ENCODE data around the gene PANK4.
"Not testable (repeated sequence)": the region's sequence is repeated elsewhere in the genome, so short reads cannot be mapped to it uniquely, and the experiment has no call there.

The PANK4 gene

DNA sequence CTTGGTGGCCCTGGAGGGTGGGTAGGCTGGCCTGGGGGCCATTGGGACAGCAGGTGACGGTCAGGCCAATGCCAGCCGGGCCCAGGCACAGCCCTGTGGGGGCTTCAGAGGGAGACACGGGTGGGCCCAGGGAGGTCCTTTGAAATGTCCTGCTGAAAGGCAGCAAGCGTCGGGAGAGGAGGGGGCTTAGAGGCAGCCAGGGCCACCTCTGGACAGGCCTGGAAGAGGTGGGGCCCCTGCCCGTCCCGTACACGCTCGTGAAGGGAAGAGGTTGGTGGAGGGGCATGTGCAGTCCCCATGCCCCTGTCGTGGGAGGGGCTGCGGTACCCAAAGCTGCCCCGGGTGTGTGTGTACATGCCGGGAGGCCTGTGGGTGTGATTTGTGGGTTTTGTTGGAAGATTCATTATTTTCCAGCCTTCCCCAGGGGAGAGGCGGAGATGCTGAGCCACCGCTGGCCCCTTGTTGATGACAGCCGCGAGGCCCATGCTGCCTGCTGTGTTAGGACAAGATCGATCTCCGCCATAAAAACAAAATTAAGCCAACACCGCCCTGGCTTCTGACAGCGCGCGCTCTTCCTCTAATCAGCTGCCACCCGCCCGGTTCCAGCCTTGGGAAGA is 53.7 kb downstream of the PANK4 start:
- no peak overlapping the region for H3K4me3 ChIP-seq (ENCODE audit: low read length)
- no peak for DNase-seq (ENCODE audit: low read depth, low spot score)

- no peak overlapping the region for H3K4me3 ChIP-seq (ENCODE audit: low read length)
- DNase-seq (ENCODE audit: low read depth, low spot score) = no peak
Observed at GRCh38 chr1:2472109-2472508, 54.3 kb downstream of the PANK4 start.

DNA sequence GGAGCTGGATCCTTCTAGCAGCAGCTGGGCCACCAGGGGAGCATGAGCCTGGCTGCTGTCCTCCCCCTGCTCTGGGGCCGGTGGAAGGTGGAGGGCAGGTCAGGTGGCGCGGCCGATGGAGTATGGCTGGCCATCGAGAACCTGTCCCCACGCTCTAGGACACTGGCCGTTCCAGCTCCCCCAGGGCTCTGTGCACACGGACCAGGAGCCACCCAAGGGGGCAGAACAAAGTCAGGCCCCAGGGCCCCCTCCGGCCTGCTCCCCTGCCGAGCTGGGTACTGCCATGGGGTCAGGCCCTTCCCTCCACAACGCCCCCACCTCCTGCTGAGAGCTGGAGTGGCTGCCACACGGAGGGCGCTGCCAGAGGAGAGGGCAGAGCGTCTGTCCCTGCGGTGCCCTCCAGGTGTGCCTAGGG is 54.8 kb downstream of the PANK4 start:
- no peak overlapping the region for H3K4me3 ChIP-seq (ENCODE audit: low read length)
- DNase-seq (ENCODE audit: low read depth, low spot score) = no peak

DNA sequence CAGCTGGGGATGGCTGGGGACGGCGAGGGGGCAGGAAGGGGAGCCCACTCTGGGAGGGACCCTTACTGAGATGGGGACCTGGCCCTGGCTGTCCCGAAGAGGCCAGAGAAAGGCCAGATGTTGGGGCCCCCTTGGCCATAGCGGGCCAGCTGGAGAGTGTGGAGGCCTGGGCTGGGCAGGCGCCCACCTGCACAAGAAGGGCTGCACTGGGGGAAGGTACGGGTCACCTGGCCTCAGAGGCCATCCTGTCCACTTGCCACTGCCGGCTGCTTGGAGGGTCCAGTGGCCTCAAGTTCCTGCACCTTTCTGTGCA is 55.3 kb downstream of the PANK4 start:
- H3K4me3 ChIP-seq (ENCODE audit: low read length) = no peak overlapping the region

DNA sequence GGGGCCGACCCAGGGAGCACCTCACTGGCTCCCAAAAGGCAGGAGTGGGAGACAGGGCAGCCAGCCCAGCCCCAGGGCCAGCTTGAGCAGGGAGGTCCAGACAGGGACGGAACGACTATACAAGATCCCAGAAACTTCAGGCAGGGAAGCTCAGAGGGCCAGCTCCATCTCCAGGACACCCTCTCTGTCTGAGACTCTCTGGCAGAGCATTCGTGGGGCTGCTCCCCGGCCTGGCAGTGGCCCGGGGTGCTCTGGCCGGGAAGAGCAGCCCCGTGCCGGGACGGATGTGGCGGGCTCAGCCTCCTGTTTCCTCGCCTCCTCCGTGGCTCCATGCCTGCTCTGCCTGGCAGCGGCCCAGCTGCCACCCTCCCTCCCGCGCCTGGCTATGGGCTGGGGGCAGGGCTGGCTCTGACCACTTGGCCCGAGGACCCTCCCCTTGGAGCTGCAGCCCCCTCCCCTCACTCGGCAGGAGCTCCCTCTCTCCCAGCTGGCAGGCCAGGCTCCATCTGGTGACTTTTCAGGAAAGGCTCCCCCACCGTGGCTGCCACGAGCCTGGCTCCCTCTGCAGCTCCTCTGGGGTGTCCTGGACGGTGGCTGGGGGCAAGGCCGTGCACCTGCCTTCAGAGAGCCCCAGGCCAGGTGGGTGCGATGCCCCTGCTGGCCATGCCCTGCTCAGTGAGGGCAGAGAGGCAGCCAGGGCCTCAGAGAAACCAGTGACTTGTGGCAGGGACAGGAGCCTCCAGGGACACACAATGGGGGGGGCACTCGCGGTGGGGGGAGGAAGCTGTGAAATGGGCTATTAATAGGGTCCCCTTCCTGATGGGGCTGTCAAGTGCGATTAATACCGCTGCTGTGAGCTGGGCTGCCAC is 55.9 kb downstream of the PANK4 start:
- no peak for DNase-seq (ENCODE audit: low read depth, low spot score)
- no peak overlapping the region for H3K4me3 ChIP-seq (ENCODE audit: low read length)

More for the DNA sequence above, 55.3 kb downstream of the PANK4 start:
- DNase-seq (ENCODE audit: low read depth, low spot score) = no peak

- no peak for DNase-seq (ENCODE audit: low read depth, low spot score)
- no peak overlapping the region for H3K4me3 ChIP-seq (ENCODE audit: low read length)
Observed at GRCh38 chr1:2469103-2469940, 57.1 kb downstream of the PANK4 start.

- no peak overlapping the region for H3K4me3 ChIP-seq (ENCODE audit: low read length)
- no peak for DNase-seq (ENCODE audit: low read depth, low spot score)
Observed at GRCh38 chr1:2468540-2468939, 57.9 kb downstream of the PANK4 start.

DNA sequence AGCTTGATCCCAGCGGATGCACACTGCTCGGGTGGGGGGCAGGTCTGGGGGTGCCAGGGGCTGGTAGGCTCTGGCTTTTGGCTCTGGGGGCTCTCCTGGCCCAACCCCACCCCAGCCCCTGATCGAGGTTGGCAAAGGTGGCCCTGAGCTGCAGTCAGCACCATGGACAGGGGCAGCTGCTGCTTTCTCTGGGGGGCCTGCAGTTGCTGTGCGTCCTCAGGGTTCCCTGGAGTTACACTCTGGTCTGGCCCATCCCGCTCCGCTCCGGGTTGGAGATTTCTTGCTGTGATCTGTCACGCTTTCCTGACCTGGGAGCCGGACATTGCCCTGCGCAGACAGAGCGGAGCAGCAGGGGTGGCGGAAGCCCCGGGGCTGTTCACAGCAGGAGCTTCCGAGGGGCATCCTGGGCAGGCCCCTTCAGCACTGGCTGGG is 58.3 kb downstream of the PANK4 start:
- DNase-seq (ENCODE audit: low read depth, low spot score) = peak; percentile 21
- H3K4me3 ChIP-seq (ENCODE audit: low read length) = no peak overlapping the region

- DNase-seq (ENCODE audit: low read depth, low spot score) = no peak
- H3K4me3 ChIP-seq (ENCODE audit: low read length) = no peak overlapping the region
Observed at GRCh38 chr1:2466958-2467554, 59.3 kb downstream of the PANK4 start.

DNA sequence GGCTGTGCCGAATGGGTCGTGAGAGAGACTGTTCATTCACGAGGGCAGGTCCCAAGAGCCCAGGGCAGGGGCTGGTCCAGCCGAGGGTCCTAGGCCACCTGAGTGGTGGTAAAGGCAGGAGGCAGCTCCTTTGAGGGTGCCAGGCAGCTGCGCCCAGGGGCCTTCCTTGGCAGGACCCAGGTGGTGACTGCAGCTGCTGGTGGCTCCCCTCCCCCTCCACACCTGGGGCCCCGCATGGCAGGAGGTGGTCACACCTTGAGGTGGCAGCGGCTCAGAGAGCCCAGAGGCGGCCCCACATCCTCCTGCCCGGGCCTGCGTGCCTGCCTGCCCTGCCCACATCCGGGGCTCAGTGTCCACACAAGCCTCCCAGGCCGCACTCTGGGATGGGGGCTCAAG is 60.1 kb downstream of the PANK4 start:
- no peak for DNase-seq (ENCODE audit: low read depth, low spot score)

DNA sequence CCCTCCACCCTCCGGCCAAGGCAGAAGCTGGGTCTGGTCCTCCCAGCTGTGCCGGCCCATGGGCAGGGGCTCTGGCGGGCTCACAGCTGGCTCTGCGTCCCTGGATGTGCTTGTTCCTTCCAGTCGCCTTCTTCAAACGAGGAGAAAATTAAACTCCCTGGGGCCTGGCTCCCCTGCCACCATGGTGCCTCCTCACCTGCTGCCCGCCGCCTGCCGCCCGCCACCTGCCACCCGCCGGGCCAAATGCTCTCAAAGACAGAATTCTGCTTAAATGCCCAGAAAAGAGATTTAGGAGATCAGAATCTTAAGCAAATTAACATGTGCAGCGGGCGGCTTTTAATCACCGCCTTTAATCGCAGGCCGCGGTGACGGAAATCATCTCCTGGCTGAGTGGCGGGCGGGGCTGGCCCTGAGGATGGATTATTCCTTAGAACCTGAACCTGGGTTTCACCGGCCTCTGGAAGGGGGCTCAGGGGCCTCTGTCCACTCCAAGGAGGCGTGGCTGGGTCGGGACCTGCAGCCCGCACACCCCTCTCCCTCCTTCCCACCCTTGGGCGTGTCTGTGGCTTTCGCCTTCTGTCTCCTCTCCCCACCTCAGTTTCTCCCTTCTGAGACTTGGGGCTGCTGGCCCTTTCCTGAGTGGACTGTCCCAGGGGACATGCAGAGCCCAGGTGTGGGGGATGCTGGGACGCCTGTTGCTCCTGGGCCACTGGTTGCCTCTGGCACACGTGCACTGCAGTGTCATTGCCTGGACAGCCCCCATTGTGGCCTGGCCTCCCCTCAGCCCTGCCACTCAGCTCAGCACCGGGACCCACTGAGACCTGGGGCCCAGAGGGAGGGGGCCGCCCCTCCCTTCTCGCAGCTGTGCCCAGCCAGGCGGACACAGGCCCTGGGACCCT is 60.8 kb downstream of the PANK4 start:
- no peak for DNase-seq (ENCODE audit: low read depth, low spot score)
- no peak overlapping the region for H3K4me3 ChIP-seq (ENCODE audit: low read length)

More for the DNA sequence above, 60.1 kb downstream of the PANK4 start:
- H3K4me3 ChIP-seq (ENCODE audit: low read length) = no peak overlapping the region

GRCh38 chr1:2463396-2463795 is 63.0 kb downstream of the PANK4 start:
- no peak overlapping the region for H3K4me3 ChIP-seq (ENCODE audit: low read length)
- no peak for DNase-seq (ENCODE audit: low read depth, low spot score)

GRCh38 chr1:2462819-2463218 is 63.6 kb downstream of the PANK4 start:
- H3K4me3 ChIP-seq (ENCODE audit: low read length) = no peak overlapping the region
- DNase-seq (ENCODE audit: low read depth, low spot score) = no peak

GRCh38 chr1:2460996-2461751 is 65.2 kb downstream of the PANK4 start:
- no peak overlapping the region for H3K4me3 ChIP-seq (ENCODE audit: low read length)
- no peak for DNase-seq (ENCODE audit: low read depth, low spot score)

DNA sequence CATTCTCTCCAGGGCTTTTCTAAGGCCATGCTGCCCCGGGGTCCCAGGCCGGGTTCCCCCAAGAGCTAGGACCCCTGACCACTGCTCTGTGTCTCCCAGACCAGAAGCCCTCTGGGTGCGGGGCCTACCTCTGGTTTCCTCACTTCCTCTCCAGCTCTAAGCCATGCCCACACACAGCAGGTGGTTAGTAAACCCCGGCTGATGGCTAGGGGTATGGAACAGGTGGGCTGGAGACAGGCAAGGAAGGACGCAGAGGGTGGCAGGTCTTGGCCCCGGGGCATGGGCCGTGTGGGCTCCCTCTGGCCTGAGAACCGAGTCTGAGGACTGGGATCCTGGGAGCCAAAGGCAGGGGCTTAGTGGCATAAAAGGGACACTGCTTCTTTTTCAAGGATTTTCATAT is 66.2 kb downstream of the PANK4 start:
- no peak overlapping the region for H3K4me3 ChIP-seq (ENCODE audit: low read length)
- no peak for DNase-seq (ENCODE audit: low read depth, low spot score)

DNA sequence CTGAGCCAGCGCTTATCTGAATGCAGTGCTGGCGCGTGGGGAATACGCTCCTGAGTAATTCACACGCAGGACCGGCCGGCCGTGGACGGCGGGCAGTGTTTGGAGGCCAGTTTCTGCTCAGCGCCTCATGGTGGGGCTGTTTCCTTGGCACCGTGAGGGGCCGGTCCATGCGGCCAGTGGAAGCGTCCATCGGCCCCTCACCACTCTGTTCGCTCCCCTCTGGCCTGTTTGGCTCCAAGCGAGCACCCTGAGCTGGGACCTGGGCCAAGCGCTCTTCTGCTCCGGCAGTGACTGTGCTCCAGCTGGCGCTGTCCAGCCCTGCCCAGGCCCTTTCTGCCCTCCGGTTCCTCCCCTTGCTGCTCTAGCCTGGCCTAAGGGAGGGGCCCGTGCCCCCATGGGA is 66.6 kb downstream of the PANK4 start:
- DNase-seq (ENCODE audit: low read depth, low spot score) = no peak

DNA sequence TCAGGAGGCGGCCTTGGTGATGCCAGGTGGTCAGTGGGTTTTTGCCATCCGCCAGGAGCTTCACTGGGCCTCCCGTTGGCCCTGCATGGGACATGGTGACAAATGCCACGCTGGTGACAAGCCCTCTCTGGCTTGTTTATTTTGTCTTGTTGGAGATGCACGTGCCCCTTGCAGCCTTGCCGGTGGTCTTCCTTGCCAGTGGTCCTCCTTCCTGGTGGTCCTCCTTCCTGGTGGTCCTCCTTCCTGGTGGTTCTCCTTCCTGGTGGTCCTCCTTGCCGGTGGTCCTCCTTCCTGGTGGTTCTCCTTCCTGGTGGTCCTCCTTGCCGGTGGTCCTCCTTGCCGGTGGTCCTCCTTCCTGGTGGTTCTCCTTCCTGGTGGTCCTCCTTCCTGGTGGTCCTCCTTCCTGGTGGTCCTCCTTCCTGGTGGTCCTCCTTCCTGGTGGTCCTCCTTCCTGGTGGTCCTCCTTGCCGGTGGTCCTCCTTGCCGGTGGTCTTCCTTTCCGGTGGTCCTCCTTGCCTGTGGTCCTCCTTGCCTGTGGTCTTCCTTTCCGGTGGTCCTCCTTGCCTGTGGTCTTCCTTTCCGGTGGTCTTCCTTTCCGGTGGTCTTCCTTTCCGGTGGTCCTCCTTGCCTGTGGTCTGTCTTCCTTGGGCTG is 67.2 kb downstream of the PANK4 start:
- DNase-seq (ENCODE audit: low read depth, low spot score); H3K4me3 ChIP-seq (ENCODE audit: low read length): not testable (repeated sequence)

More for the DNA sequence above, 66.6 kb downstream of the PANK4 start:
- H3K4me3 ChIP-seq (ENCODE audit: low read length) = no peak overlapping the region

Measured in Jurkat, Clone E6-1 (cell line).